22Rv1 (cell line): ENCODE measurements around the gene CORO1C.

Experiments used
- CTCF ChIP-seq: fragments of 450-650 bp; IDR thresholded peaks from 2 replicates; pipeline ENCODE4 v1.5.1; 2017; ENCODE audit warnings: mild to moderate bottlenecking
- ZFX ChIP-seq: fragments of 450-650 bp; IDR thresholded peaks from 2 replicates; pipeline ENCODE4 v1.6.1; 2017; ENCODE audit warnings: antibody characterized with exemption, borderline replicate concordance

GRCh38 chr12:108729612-108730364, 1.5 kb downstream of the CORO1C start:
- TF ChIP-seq CTCF (no peak), ZFX (no peak)
